ENCODE results near the gene PABPC1L. TPM values are rescaled to one million over a fixed set of nuclear protein-coding genes. Genes with fewer than 3 reads are reported as not detected.

The PABPC1L gene
- total and polyA plus RNA-seq, 2 of the 13 experiments (the other 11 are each of a cell fraction or from before 2014, with no cell fraction given), result 30.8 to 252 TPM

DNA sequence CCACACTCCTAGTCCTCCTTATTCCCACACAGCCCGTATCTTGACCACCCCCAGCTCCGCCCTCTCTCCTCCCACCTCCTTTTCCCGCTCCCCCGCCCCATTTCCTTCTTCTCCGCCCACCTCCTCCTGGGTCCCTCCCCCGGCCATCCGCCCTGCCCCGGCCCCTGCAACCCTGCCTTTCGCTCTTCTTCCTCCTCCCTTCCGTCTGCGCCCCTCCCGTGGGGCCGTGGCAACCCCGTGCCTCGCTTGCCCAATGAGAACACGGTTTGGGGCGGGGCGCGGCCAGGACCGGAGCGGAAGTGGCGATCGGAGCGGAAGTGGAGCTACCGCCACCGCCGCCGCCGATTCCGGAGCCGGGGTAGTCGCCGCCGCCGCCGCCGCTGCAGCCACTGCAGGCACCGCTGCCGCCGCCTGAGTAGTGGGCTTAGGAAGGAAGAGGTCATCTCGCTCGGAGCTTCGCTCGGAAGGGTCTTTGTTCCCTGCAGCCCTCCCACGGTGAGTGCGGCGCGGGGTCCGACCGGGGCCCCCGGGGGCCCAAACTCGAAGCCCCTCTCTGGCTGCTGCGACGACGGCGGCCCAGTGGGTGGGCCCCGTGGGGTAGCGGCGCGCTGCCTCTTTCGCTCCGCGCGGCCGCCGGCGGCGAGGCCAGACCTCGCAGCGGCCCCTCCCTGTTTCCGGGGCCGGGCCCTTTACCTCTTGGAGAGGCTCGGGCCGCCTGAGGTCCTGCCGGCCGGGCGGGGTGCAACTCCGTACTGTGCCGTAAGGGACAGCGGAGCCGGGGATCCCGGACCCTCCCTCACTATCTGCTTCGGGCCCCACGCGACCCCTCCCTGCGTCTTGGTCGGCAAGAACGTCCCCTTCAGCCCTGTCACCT is 24.2 kb upstream of the PABPC1L start, which contains the start of gene YWHAB (continued):
- TF ChIP-seq, protein P1, sequence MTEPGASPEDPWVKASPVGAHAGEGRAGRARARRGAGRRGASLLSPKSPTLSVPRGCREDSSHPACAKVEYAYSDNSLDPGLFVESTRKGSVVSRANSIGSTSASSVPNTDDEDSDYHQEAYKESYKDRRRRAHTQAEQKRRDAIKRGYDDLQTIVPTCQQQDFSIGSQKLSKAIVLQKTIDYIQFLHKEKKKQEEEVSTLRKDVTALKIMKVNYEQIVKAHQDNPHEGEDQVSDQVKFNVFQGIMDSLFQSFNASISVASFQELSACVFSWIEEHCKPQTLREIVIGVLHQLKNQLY (CRISPR knock-in tag; IDR thresholded peaks at IDR 0.05), result no peak
- TF ChIP-seq PHF21A (CRISPR knock-in tag; IDR thresholded peaks at IDR 0.05) (peak; percentile 45; the same call in 1 of the 2 replicates), ZFAT (CRISPR knock-in tag; conservative IDR thresholded peaks at IDR 0.05) (no peak; the same call in 1 of the 2 replicates), KLF15 (CRISPR knock-in tag; IDR thresholded peaks at IDR 0.05; ENCODE audit: borderline replicate concordance) (no peak; the same call in 1 of the 2 replicates), ATF7 (IDR thresholded peaks at IDR 0.05) (no peak), ATF7 (CRISPR knock-in tag; IDR thresholded peaks at IDR 0.05) (no peak), TBX2 (CRISPR knock-in tag; IDR thresholded peaks at IDR 0.05; ENCODE audit: borderline replicate concordance) (peak; percentile 80; the same call in 1 of the 2 replicates), NFKBIZ (CRISPR knock-in tag; IDR thresholded peaks at IDR 0.05) (peak; percentile 64), EHMT2 (IDR thresholded peaks at IDR 0.05; ENCODE audit: borderline replicate concordance, low read depth, low read length) (no peak; the same call in 1 of the 2 replicates), ZNF230 (CRISPR knock-in tag; IDR thresholded peaks at IDR 0.05) (0 out of 2 replicates have a peak, but pooled peaks have one; percentile 8), HBP1 (CRISPR knock-in tag; IDR thresholded peaks at IDR 0.05; ENCODE audit: low read depth) (no peak), KDM4B (CRISPR knock-in tag; IDR thresholded peaks at IDR 0.05) (peak; percentile 27; the same call in 1 of the 2 replicates), ZNF556 (CRISPR knock-in tag; IDR thresholded peaks at IDR 0.05; ENCODE audit: borderline replicate concordance) (peak; percentile 76; the same call in 1 of the 2 replicates), RARA (CRISPR knock-in tag; IDR thresholded peaks at IDR 0.05) (peak; percentile 47; the same call in 1 of the 2 replicates), NFE2 (CRISPR knock-in tag; IDR thresholded peaks at IDR 0.05) (0 out of 2 replicates have a peak, but pooled peaks have one; percentile 5), ZNF276 (CRISPR knock-in tag; IDR thresholded peaks at IDR 0.05; ENCODE audit: low read depth) (no peak; the same call in 1 of the 2 replicates), SIN3B (IDR thresholded peaks at IDR 0.05; ENCODE audit: low read length) (no peak)
- TF ChIP-seq, protein P2, sequence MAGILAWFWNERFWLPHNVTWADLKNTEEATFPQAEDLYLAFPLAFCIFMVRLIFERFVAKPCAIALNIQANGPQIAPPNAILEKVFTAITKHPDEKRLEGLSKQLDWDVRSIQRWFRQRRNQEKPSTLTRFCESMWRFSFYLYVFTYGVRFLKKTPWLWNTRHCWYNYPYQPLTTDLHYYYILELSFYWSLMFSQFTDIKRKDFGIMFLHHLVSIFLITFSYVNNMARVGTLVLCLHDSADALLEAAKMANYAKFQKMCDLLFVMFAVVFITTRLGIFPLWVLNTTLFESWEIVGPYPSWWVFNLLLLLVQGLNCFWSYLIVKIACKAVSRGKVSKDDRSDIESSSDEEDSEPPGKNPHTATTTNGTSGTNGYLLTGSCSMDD (CRISPR knock-in tag; IDR thresholded peaks at IDR 0.05), result 0 out of 2 replicates have a peak, but pooled peaks have one; percentile 45
- TF ChIP-seq, protein P3, sequence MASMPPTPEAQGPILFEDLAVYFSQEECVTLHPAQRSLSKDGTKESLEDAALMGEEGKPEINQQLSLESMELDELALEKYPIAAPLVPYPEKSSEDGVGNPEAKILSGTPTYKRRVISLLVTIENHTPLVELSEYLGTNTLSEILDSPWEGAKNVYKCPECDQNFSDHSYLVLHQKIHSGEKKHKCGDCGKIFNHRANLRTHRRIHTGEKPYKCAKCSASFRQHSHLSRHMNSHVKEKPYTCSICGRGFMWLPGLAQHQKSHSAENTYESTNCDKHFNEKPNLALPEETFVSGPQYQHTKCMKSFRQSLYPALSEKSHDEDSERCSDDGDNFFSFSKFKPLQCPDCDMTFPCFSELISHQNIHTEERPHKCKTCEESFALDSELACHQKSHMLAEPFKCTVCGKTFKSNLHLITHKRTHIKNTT (CRISPR knock-in tag; IDR thresholded peaks at IDR 0.05), result 0 out of 2 replicates have a peak, but pooled peaks have one; percentile 47
- TF ChIP-seq, protein P4, sequence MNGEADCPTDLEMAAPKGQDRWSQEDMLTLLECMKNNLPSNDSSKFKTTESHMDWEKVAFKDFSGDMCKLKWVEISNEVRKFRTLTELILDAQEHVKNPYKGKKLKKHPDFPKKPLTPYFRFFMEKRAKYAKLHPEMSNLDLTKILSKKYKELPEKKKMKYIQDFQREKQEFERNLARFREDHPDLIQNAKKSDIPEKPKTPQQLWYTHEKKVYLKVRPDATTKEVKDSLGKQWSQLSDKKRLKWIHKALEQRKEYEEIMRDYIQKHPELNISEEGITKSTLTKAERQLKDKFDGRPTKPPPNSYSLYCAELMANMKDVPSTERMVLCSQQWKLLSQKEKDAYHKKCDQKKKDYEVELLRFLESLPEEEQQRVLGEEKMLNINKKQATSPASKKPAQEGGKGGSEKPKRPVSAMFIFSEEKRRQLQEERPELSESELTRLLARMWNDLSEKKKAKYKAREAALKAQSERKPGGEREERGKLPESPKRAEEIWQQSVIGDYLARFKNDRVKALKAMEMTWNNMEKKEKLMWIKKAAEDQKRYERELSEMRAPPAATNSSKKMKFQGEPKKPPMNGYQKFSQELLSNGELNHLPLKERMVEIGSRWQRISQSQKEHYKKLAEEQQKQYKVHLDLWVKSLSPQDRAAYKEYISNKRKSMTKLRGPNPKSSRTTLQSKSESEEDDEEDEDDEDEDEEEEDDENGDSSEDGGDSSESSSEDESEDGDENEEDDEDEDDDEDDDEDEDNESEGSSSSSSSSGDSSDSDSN (CRISPR knock-in tag; IDR thresholded peaks at IDR 0.05), result peak; percentile 89

Data from HepG2 (cell line).